ENCODE measurements around the gene SKI. TPM values are rescaled to one million over a fixed set of nuclear protein-coding genes. Genes with fewer than 3 reads are reported as not detected.

The SKI gene
- total and polyA plus RNA-seq, 10 of the 15 experiments (the other 5 are each of a cell fraction or from before 2014, with no cell fraction given) = 0.03 to 14.9 (median 0.96) TPM

DNA sequence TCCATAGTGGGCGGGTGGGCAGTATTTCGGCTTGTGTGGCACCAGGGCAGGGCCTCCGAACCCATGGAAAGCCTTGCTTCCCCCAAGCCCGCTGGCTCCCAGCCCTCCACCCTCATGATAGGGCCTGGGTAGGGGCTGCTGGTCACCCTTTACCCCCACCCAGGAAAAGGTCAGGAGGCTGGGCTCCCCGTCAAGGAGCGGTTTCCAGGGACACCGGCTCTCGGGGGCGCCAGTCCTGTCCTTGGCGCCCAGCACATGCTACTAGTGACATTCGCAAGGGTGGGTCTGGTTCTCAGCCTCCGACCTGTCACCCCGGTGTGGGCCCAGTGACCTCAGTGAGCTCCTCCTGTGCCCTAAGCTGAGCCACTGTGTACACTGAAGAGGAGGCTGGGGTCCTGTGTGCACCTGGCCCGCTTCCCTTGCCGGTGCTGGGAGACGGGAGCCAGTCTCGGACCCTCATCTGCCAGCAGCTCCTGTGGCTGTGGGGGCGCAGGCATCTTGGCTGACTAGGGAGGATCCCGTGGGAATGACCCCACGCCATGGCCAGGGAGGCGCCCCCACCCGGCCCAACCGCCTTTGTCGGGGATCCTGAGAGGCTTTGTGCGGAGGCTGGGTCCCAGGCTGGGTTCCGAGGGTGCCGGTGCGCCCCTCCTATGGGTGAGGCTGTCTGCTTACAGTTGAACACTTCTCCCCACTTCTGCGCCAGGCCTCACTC lies 54.6 kb downstream of the SKI start (continued):
- TF ChIP-seq, protein P1, sequence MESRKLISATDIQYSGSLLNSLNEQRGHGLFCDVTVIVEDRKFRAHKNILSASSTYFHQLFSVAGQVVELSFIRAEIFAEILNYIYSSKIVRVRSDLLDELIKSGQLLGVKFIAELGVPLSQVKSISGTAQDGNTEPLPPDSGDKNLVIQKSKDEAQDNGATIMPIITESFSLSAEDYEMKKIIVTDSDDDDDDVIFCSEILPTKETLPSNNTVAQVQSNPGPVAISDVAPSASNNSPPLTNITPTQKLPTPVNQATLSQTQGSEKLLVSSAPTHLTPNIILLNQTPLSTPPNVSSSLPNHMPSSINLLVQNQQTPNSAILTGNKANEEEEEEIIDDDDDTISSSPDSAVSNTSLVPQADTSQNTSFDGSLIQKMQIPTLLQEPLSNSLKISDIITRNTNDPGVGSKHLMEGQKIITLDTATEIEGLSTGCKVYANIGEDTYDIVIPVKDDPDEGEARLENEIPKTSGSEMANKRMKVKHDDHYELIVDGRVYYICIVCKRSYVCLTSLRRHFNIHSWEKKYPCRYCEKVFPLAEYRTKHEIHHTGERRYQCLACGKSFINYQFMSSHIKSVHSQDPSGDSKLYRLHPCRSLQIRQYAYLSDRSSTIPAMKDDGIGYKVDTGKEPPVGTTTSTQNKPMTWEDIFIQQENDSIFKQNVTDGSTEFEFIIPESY (IDR thresholded peaks at IDR 0.05) = no peak
- TF ChIP-seq POLR2AphosphoS5 (IDR thresholded peaks at IDR 0.05; ENCODE audit: low read length) (no peak), EZH2 (IDR thresholded peaks at IDR 0.05; ENCODE audit: borderline replicate concordance, control insufficient read depth, low read depth, low read length) (no peak), IKZF1 (conservative IDR thresholded peaks at IDR 0.05) (no peak), POLR2A (IDR thresholded peaks at IDR 0.05; ENCODE audit: low read depth, low read length) (no peak)
- TF ChIP-seq, protein P2, sequence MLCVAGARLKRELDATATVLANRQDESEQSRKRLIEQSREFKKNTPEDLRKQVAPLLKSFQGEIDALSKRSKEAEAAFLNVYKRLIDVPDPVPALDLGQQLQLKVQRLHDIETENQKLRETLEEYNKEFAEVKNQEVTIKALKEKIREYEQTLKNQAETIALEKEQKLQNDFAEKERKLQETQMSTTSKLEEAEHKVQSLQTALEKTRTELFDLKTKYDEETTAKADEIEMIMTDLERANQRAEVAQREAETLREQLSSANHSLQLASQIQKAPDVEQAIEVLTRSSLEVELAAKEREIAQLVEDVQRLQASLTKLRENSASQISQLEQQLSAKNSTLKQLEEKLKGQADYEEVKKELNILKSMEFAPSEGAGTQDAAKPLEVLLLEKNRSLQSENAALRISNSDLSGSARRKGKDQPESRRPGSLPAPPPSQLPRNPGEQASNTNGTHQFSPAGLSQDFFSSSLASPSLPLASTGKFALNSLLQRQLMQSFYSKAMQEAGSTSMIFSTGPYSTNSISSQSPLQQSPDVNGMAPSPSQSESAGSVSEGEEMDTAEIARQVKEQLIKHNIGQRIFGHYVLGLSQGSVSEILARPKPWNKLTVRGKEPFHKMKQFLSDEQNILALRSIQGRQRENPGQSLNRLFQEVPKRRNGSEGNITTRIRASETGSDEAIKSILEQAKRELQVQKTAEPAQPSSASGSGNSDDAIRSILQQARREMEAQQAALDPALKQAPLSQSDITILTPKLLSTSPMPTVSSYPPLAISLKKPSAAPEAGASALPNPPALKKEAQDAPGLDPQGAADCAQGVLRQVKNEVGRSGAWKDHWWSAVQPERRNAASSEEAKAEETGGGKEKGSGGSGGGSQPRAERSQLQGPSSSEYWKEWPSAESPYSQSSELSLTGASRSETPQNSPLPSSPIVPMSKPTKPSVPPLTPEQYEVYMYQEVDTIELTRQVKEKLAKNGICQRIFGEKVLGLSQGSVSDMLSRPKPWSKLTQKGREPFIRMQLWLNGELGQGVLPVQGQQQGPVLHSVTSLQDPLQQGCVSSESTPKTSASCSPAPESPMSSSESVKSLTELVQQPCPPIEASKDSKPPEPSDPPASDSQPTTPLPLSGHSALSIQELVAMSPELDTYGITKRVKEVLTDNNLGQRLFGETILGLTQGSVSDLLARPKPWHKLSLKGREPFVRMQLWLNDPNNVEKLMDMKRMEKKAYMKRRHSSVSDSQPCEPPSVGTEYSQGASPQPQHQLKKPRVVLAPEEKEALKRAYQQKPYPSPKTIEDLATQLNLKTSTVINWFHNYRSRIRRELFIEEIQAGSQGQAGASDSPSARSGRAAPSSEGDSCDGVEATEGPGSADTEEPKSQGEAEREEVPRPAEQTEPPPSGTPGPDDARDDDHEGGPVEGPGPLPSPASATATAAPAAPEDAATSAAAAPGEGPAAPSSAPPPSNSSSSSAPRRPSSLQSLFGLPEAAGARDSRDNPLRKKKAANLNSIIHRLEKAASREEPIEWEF (IDR thresholded peaks at IDR 0.05; ENCODE audit: insufficient replicate concordance, low read depth, low read length) = no peak
